Muscle of leg (tissue), 11 donors: ENCODE measurements around the gene LYRM1. TPM values are rescaled to one million over a fixed set of nuclear protein-coding genes. Genes with fewer than 3 reads are reported as not detected.

Source experiments
- DNase-seq: peaks from one replicate; pipeline ENCODE4 v3.0.0; 2013
- H3K27ac ChIP-seq: one replicate; pipeline ENCODE4 v1.5.1; 2013; ENCODE audit warnings: mild to moderate bottlenecking, low read length, control low read depth
- H3K27me3 ChIP-seq: one replicate; pipeline ENCODE4 v1.6.1; 2013; ENCODE audit warnings: low read length; ENCODE audit not compliant: control insufficient read depth, insufficient read depth
- H3K36me3 ChIP-seq: one replicate; pipeline ENCODE4 v1.6.1; 2013; ENCODE audit warnings: low read length; ENCODE audit not compliant: control insufficient read depth, insufficient read depth
- H3K4me1 ChIP-seq: one replicate; pipeline ENCODE4 v1.6.1; 2013; ENCODE audit warnings: low read length; ENCODE audit not compliant: control insufficient read depth, insufficient read depth
- H3K4me3 ChIP-seq: one replicate; pipeline ENCODE4 v1.5.1; 2013; ENCODE audit warnings: low read length, control low read depth
- H3K9me3 ChIP-seq: replicated peaks from 2 replicates; pipeline ENCODE4 v1.6.1; 2013; ENCODE audit warnings: low read depth, low read length; ENCODE audit not compliant: control insufficient read depth
- WGBS: methylation state at CpG from one replicate; pipeline ENCODE4 v1.1.5; 2013; ENCODE audit warnings: missing lambda C conversion rate; ENCODE audit not compliant: insufficient coverage; 5-methylcytosine and 5-hydroxymethylcytosine counted together
- polyA plus RNA-seq, 8 donors: library from polyadenylated mRNA; unstranded; fragments of 120-200 nt; gene quantifications; one replicate each; pipeline versions ENCODE4 v1.2.1 to v1.2.3, GENCODE V29; 2013; ENCODE audit warnings: inconsistent platforms in 1 of 8, low replicate concordance in 1 of 8; ENCODE audit not compliant: insufficient read length in 8 of 8, insufficient read depth in 1 of 8
- total RNA-seq: library from RNA; stranded (reverse); fragments of 120-200 nt; gene quantifications from one replicate; pipeline ENCODE4 v1.2.4, GENCODE V29; 2013

LYRM1 gene
- total and polyA plus RNA-seq, 9 donors = 17.1 to 22.8 (median 20.5) TPM

DNA sequence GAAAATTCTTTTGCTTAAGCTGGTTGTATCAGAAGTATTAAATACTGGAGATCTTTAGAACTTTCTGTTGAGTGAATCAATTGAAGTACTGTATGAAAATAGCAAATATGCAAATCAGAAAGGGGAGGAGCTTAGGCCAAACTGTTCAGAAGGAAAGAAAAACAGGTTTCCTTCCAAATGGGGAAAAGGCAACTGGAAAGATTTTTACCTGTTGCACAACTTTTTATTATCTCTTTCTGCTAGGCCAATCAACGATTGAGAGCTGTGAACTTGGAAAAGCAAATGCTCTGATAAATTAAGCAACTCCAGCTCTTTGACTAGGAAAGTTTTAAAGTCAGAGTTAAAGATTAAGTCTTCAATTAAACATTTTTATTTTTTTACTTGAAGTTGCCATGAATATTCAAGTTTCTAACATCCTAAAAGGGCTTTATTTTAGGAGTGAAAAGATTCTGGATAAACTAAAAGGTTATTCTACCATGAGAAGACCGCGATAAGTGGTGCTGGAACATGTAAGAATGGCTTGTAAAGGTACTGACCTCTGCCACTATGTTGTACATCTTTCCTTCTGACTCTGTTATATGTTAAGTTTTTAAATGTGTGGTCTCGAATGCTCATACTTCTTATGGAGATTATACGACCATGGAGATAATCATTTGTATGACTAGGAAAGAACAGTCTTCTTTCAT, 16.9 kb upstream of the LYRM1 start:
- Histone ChIP-seq H3K4me1 (no peaks in the 10 kb centered on the region), H3K27ac (no peak overlapping the region), H3K27me3 (no peaks in the 10 kb centered on the region), H3K36me3 (no peaks in the 10 kb centered on the region), H3K9me3 (no peaks in the 10 kb centered on the region), H3K4me3 (no peak overlapping the region)
- WGBS = no CpG with 5 or more reads among the region's 5 CpGs
- DNase-seq = no peak

DNA sequence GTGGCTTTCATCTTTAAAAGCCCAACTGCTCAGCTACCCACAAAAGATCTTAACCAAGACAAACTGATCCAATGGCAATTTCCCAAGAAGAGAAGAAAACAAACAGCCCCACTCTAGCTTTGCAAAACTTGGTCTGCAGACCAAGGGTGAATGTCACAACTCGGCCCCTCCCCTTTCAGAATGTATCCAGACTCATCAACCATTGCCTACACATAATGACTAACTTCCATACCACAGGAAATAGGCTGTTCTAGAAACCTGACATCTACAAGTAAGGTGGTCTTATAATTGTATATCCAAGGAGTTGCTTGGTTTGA, 16.4 kb upstream of the LYRM1 start:
- Histone ChIP-seq H3K9me3 (no peaks in the 10 kb centered on the region), H3K36me3 (no peaks in the 10 kb centered on the region), H3K4me3 (no peak overlapping the region), H3K27ac (no peak overlapping the region), H3K27me3 (no peaks in the 10 kb centered on the region), H3K4me1 (no peaks in the 10 kb centered on the region)
- WGBS = no CpG with 5 or more reads among the region's 1 CpG
- DNase-seq = no peak

- no peak overlapping the region for H3K27ac ChIP-seq
- H3K4me1 ChIP-seq = no peaks in the 10 kb centered on the region
- WGBS = no CpG with 5 or more reads among the region's 1 CpG
- H3K9me3 ChIP-seq = no peaks in the 10 kb centered on the region
- peaks cover under 1% of the 10 kb centered on the region for H3K36me3 ChIP-seq
- DNase-seq = no peak
- no peak overlapping the region for H3K4me3 ChIP-seq
- no peaks in the 10 kb centered on the region for H3K27me3 ChIP-seq
These were observed 14.3 kb upstream of the LYRM1 start for GRCh38 chr16:20886320-20886719.

GRCh38 chr16:20887207-20887606, 13.4 kb upstream of the LYRM1 start:
- no peak for DNase-seq
- WGBS = no CpG with 5 or more reads among the region's 1 CpG
- H3K4me3 ChIP-seq = no peak overlapping the region
- peaks cover 8% of the 10 kb centered on the region for H3K36me3 ChIP-seq
- H3K4me1 ChIP-seq = no peaks in the 10 kb centered on the region
- no peaks in the 10 kb centered on the region for H3K9me3 ChIP-seq
- H3K27ac ChIP-seq = no peak overlapping the region
- H3K27me3 ChIP-seq = no peaks in the 10 kb centered on the region

DNA sequence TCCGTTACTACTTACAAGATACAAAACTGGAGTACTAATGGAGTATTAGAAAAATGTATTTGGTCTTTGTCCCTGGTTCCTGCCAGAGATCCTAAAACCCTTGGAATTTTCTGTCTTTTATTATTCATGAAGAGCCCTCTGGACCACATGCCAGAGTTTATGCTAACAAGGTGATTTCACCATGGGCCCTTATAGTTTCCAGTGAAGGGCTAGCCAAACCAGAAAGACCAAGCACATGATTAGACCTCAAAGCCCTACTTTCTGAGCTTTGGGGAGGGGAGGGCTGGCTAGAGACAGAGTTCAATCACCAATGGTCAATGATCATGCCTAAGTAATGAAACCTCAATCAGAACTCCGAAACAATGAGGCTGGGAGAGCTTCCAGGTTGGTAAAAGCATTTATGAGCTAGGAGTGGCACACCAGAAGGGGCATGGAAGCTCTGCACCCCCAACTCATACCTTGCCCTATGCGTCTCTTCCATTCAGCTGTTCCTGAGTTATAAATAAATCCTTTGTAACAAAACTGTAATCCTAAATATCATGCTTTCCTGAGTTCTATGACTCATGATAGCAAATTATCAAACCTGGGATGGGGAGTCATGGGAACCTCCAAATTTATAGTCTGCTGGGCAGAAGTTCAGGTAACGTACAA, 10.8 kb upstream of the LYRM1 start:
- Histone ChIP-seq H3K27ac (no peak overlapping the region), H3K4me1 (no peaks in the 10 kb centered on the region), H3K36me3 (peaks cover 18% of the 10 kb centered on the region), H3K27me3 (no peaks in the 10 kb centered on the region), H3K9me3 (no peaks in the 10 kb centered on the region), H3K4me3 (no peak overlapping the region)
- 60% methylated on average over 1 of the region's 4 CpGs for WGBS
- DNase-seq = no peak

GRCh38 chr16:20894388-20894787, 6.2 kb upstream of the LYRM1 start:
- no peak for DNase-seq
- Histone ChIP-seq H3K36me3 (peaks cover 23% of the 10 kb centered on the region), H3K27ac (no peak overlapping the region), H3K27me3 (no peaks in the 10 kb centered on the region), H3K9me3 (no peaks in the 10 kb centered on the region), H3K4me3 (no peak overlapping the region), H3K4me1 (peaks cover 5% of the 10 kb centered on the region)
- 75% methylated on average over 2 of the region's 2 CpGs for WGBS

GRCh38 chr16:20897253-20897897, 3.2 kb upstream of the LYRM1 start:
- WGBS = 91% methylated on average over 3 of the region's 4 CpGs
- H3K4me3 ChIP-seq = no peak overlapping the region
- H3K27me3 ChIP-seq = no peaks in the 10 kb centered on the region
- no peak overlapping the region for H3K27ac ChIP-seq
- H3K4me1 ChIP-seq = peaks cover 16% of the 10 kb centered on the region
- no peak for DNase-seq
- H3K36me3 ChIP-seq = peaks cover 14% of the 10 kb centered on the region
- no peaks in the 10 kb centered on the region for H3K9me3 ChIP-seq

DNA sequence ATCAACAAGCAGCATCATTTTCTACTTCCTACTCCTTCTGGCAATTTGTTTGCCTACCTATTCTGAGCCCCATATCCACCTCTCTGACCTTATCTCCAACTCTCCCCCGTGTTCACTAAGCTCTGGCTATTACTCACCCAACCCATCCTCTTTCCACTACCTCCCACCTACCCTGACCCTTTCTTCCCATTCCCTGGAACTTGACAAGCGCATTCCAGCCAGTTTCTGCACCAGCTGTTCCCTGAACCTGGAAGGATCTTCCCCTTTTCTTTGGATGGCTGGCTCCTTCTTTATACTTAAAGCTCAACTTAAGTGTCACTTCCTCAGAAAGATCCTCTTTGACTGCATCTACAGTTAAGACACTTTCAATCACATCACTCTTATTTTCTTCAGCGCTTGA, 2.6 kb upstream of the LYRM1 start:
- 54% methylated on average over 2 of the region's 3 CpGs for WGBS
- no peak overlapping the region for H3K27ac ChIP-seq

GRCh38 chr16:20899071-20899470, 1.5 kb upstream of the LYRM1 start:
- H3K4me1 ChIP-seq = peaks cover 20% of the 10 kb centered on the region
- peak overlapping the region; percentile 99 for H3K27ac ChIP-seq
- peak; percentile 71 for DNase-seq
- no peaks in the 10 kb centered on the region for H3K27me3 ChIP-seq
- H3K36me3 ChIP-seq = peaks cover 13% of the 10 kb centered on the region
- no CpG with 5 or more reads among the region's 5 CpGs for WGBS
- peak overlapping the region; percentile 90 for H3K4me3 ChIP-seq
- no peaks in the 10 kb centered on the region for H3K9me3 ChIP-seq

More for the DNA sequence above, 2.6 kb upstream of the LYRM1 start:
- Histone ChIP-seq H3K4me3 (no peak overlapping the region), H3K36me3 (peaks cover 16% of the 10 kb centered on the region), H3K27me3 (no peaks in the 10 kb centered on the region), H3K9me3 (no peaks in the 10 kb centered on the region), H3K4me1 (peaks cover 16% of the 10 kb centered on the region)
- no peak for DNase-seq

DNA sequence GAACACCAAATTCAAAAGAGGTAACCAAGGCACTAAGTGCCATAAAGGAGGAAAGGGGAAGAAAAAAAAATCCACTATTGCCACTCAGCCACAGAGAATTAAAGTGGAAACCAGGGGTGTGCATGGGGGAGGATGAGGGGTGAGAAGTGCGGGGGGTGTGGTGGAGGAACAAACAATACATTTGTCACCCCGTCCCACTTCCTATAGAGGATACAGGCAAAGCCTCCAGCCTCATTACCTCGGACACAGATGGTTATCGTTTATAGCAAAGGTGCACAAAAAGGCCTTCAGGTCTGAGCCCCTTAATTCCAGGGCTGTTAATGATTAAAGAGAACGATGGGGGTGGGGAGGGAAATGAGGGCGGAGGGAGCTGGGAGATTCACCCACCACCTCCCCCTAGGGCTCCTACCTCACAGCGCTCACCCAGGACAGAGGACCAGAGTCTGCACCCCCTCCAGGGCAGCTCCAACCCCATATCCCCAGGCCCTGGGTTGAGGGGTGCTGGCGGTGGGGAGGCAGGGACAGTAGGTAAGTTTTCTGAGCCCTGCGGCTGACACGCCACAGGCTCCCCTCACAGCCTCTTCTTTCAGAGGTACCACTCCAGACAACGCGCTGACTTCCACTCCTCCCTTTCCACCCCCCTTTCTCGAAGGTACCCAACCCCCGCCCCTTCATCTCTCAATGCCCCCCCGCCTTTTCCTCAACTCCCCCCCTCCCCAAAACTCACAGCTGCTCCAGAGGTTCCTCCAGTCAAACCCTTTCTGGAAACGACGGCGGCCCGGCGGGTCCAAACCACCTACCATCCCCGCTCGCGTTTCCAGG, 883 bp upstream of the LYRM1 start:
- WGBS = 0% methylated on average over 13 of the region's 23 CpGs
- H3K27ac ChIP-seq = peak overlapping the region; percentile 99
- H3K36me3 ChIP-seq = peaks cover 8% of the 10 kb centered on the region
- no peaks in the 10 kb centered on the region for H3K9me3 ChIP-seq
- H3K27me3 ChIP-seq = no peaks in the 10 kb centered on the region
- peaks cover 20% of the 10 kb centered on the region for H3K4me1 ChIP-seq
- H3K4me3 ChIP-seq = peak overlapping the region; percentile 90
- DNase-seq = no peak
